HepG2 (cell line): ENCODE measurements around the gene CSNK2B.

ENCODE experiments used
- CREM ChIP-seq, 2 experiments: sonication (generic) in 1 of 2; formaldehyde crosslinking in 1 of 2; IDR thresholded peaks; 2 replicates each; pipeline versions ENCODE4 v1.4.0 to v1.6.1; 2016 to 2020; ENCODE audit warnings: antibody characterized with exemption in 1 of 2, mild to moderate bottlenecking in 1 of 2, missing genetic modification reagents in 1 of 2
- MAFG ChIP-seq: sonication (generic); formaldehyde crosslinking; IDR thresholded peaks from 2 replicates; pipeline ENCODE4 v1.5.1; 2020; ENCODE audit warnings: mild to moderate bottlenecking, missing genetic modification reagents
- MAFK ChIP-seq, 2 experiments: IDR thresholded peaks in 1 of 2; conservative IDR thresholded peaks in 1 of 2; 2 replicates each; pipeline ENCODE4 v1.6.1; 2011; ENCODE audit warnings: improper control_type of control experiment in 2 of 2, low read length in 2 of 2
- POLR2AphosphoS2 ChIP-seq: IDR thresholded peaks from 2 replicates; pipeline ENCODE4 v1.6.1; 2011; ENCODE audit warnings: low read depth, low read length, improper control_type of control experiment
- ZBTB10 ChIP-seq: sonication (generic); formaldehyde crosslinking; IDR thresholded peaks from 2 replicates; pipeline ENCODE4 v1.4.0; 2020; ENCODE audit warnings: missing genetic modification reagents, borderline replicate concordance
- ZNF792 ChIP-seq: IDR thresholded peaks from 2 replicates; pipeline ENCODE4 v1.6.1; 2016
- TF ChIP-seq, protein P1 (sequence below): sonication (generic); formaldehyde crosslinking; IDR thresholded peaks from 2 replicates; pipeline ENCODE4 v1.5.0; 2020; ENCODE audit warnings: mild to moderate bottlenecking, missing genetic modification reagents, moderate library complexity

DNA sequence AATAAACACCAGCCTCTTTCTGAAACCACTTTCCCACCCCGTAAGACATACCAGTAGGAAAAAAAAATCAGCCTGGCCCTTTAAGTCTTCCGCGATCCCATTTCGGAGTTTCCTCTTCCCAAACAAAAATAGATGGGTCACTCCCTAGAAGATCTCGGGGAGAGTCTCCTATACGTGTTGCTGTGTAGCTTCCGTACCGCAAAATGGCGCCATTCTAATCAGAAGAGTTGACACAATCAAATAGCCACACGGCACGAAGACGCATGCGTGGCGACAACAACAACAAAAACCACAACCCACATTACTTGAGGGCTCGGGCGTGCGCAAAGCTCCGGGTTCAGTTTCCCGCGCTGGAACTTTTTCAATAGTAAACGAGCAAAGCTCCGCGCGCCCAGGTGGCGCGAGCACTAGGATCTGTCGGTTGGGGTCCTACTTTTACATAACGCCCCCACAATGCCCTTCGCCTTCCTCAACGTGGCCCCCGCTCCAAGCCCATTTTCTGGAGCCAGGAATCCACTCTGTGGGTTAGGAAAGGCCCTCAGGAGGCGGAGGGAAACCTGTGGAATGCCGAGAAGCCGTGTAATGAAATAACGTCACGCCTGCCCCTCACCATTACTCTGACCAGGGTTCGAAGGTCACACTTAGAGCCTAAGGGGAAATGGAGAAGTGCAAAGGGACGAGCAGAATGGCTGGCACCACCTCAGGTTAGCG is 935 bp upstream of the CSNK2B start, which contains the start of gene GPANK1:
- TF ChIP-seq ZNF792 (CRISPR knock-in tag) (no peak; the same call in 1 of the 2 replicates), ZBTB10 (CRISPR knock-in tag) (peak; percentile 51; the same call in 1 of the 2 replicates), MAFG (no peak), POLR2AphosphoS2 (no peak), CREM (IDR thresholded peaks at IDR 0.05) (peak; percentile 59), CREM (CRISPR knock-in tag; IDR thresholded peaks at IDR 0.05) (no peak), MAFK (conservative IDR thresholded peaks at IDR 0.05 in 1 of 2, IDR thresholded peaks at IDR 0.05 in 1 of 2; ENCODE audit: low read length in 2 of 2) (no peak)
- TF ChIP-seq, protein P1, sequence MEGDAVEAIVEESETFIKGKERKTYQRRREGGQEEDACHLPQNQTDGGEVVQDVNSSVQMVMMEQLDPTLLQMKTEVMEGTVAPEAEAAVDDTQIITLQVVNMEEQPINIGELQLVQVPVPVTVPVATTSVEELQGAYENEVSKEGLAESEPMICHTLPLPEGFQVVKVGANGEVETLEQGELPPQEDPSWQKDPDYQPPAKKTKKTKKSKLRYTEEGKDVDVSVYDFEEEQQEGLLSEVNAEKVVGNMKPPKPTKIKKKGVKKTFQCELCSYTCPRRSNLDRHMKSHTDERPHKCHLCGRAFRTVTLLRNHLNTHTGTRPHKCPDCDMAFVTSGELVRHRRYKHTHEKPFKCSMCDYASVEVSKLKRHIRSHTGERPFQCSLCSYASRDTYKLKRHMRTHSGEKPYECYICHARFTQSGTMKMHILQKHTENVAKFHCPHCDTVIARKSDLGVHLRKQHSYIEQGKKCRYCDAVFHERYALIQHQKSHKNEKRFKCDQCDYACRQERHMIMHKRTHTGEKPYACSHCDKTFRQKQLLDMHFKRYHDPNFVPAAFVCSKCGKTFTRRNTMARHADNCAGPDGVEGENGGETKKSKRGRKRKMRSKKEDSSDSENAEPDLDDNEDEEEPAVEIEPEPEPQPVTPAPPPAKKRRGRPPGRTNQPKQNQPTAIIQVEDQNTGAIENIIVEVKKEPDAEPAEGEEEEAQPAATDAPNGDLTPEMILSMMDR (CRISPR knock-in tag), result no peak; the same call in 1 of the 2 replicates
